ENCODE data around the gene BCAM. TPM values are rescaled to one million over a fixed set of nuclear protein-coding genes. Genes with fewer than 3 reads are reported as not detected.

Gene BCAM
- total and polyA plus RNA-seq, 2 donors (not counting 3 experiments of a cell fraction or from before 2014, with no cell fraction given), result 23.9 to 28.5 TPM

DNA sequence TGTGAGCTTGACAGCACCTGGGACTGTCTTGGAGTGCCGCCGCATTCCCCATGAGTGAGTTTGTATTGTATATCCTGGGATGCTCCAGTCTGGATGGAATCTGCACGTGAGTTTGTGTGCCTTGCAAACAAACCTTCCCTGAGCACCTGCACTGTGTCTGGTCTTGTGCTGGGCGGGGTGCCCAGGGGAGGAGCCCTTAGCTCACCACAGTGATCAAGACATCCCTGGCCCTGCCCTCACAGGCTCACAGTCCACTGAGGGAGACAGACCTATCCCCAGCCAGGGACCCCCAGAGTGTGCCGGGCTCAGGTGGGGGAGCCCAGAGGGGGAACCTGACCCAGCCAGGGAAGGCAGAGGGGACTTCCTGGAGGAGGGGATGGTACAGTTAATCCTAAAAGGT is 1.7 kb upstream of the BCAM start:
- H3K4me3 ChIP-seq (replicated peaks in 1 of 3; ENCODE audit: insufficient read depth in 1 of 3, low read depth in 1 of 3, low read length in 3 of 3), result no peak overlapping the region
- no peaks in the 10 kb centered on the region for H3K79me2 ChIP-seq (ENCODE audit: control insufficient read depth, insufficient read depth, low read length)
- FAIRE-seq (no peak), DNase-seq (ENCODE audit: low read depth, low spot score) (no peak)
- TF ChIP-seq MYC (IDR thresholded peaks at IDR 0.05; ENCODE audit: low read depth, low read length), result no peak
- TF ChIP-seq, protein P1, sequence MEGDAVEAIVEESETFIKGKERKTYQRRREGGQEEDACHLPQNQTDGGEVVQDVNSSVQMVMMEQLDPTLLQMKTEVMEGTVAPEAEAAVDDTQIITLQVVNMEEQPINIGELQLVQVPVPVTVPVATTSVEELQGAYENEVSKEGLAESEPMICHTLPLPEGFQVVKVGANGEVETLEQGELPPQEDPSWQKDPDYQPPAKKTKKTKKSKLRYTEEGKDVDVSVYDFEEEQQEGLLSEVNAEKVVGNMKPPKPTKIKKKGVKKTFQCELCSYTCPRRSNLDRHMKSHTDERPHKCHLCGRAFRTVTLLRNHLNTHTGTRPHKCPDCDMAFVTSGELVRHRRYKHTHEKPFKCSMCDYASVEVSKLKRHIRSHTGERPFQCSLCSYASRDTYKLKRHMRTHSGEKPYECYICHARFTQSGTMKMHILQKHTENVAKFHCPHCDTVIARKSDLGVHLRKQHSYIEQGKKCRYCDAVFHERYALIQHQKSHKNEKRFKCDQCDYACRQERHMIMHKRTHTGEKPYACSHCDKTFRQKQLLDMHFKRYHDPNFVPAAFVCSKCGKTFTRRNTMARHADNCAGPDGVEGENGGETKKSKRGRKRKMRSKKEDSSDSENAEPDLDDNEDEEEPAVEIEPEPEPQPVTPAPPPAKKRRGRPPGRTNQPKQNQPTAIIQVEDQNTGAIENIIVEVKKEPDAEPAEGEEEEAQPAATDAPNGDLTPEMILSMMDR (IDR thresholded peaks at IDR 0.05; ENCODE audit: extremely low read depth in 1 of 2, insufficient read depth in 1 of 2, low read depth in 1 of 2, low read length in 2 of 2), result no peak
- TF ChIP-seq POLR2AphosphoS5 (IDR thresholded peaks at IDR 0.05; ENCODE audit: insufficient read depth, low read depth, low read length), result no peak
- TF ChIP-seq JUN (IDR thresholded peaks at IDR 0.05; ENCODE audit: borderline replicate concordance, insufficient read depth, insufficient read length, low read depth), result no peak
- no peak for TF ChIP-seq FOS (IDR thresholded peaks at IDR 0.05; ENCODE audit: borderline replicate concordance, insufficient read depth, low read length)
- TF ChIP-seq, protein P2, sequence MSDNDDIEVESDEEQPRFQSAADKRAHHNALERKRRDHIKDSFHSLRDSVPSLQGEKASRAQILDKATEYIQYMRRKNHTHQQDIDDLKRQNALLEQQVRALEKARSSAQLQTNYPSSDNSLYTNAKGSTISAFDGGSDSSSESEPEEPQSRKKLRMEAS (IDR thresholded peaks at IDR 0.05; ENCODE audit: insufficient read depth, insufficient read length), result no peak
- TF ChIP-seq GATA2 (IDR thresholded peaks at IDR 0.05; ENCODE audit: insufficient read depth, insufficient read length, low read depth, low read length), result no peak
- no peak for TF ChIP-seq EZH2 (IDR thresholded peaks at IDR 0.05; ENCODE audit: borderline replicate concordance, low read depth, low read length, severe bottlenecking)
- no peak for TF ChIP-seq POLR2A (IDR thresholded peaks at IDR 0.05; ENCODE audit: low read depth, low read length)
- no peak overlapping the region for H2AFZ ChIP-seq (ENCODE audit: low read depth, low read length)
- CTCF ChIA-PET, result interaction anchor here (0.7 to 4.2 kb wide), 15 partner anchors 9 to 236 kb away, joined by 3 to 57 read pairs (median 5); partner anchors contain the start of gene NECTIN2
- BruUV-seq (replicated peaks), result no TSS peak
- H3K9me1 ChIP-seq (replicated peaks; ENCODE audit: control insufficient read depth, extremely low read depth, insufficient read depth, low read length), result no peaks in the 10 kb centered on the region
- POLR2A ChIA-PET, result interaction anchor here (0.5 to 1.0 kb wide), 2 partner anchors 11 to 41 kb away, joined by 4 to 6 read pairs; no protein-coding TSS in a partner anchor
- no peak overlapping the region for H3K4me2 ChIP-seq (ENCODE audit: insufficient read depth, low read length)
- H3K36me3 ChIP-seq (ENCODE audit: control insufficient read depth in 2 of 2, extremely low read depth in 1 of 2, insufficient read depth in 2 of 2, low read length in 2 of 2), result peaks cover 0 to 2% of the 10 kb centered on the region in 2 experiments
- intact Hi-C loops (cut with micrococcal nuclease), result loop anchor here (10.0 kb wide), 1 partner anchor 148 kb away; the partner anchor contains the start of gene CLPTM1
- no peak overlapping the region for H3K9ac ChIP-seq (replicated peaks; ENCODE audit: extremely low read depth, insufficient read depth, low read length)
- H3K27ac ChIP-seq (ENCODE audit: insufficient read depth, low read depth, low read length), result no peak overlapping the region
- no peaks in the 10 kb centered on the region for H3K9me3 ChIP-seq (replicated peaks; ENCODE audit: control insufficient read depth, insufficient read depth, low read length)
- no peaks in the 10 kb centered on the region for H3K27me3 ChIP-seq (ENCODE audit: control insufficient read depth in 2 of 2, insufficient read depth in 2 of 2, low read length in 2 of 2)
- dilution Hi-C loops (cut with MboI; ENCODE audit: extremely low pct_ligation_motif_present, low sequenced_read_pairs), result no loop called here
- H3K4me1 ChIP-seq (ENCODE audit: control insufficient read depth, extremely low read depth, insufficient read depth, low read length), result peaks cover 16% of the 10 kb centered on the region
- H4K20me1 ChIP-seq (replicated peaks; ENCODE audit: control insufficient read depth, extremely low read depth, insufficient read depth, low read length), result no peaks in the 10 kb centered on the region

Data from endothelial cell of umbilical vein (primary cell).